ENCODE data around the gene EXT2. TPM values are rescaled to one million over a fixed set of nuclear protein-coding genes. Genes with fewer than 3 reads are reported as not detected.

EXT2 gene
- polyA plus RNA-seq, 1 donor from 2014 or later = 77.5 TPM

GRCh38 chr11:44243086-44243485 is 147.6 kb downstream of the EXT2 start:
- Histone ChIP-seq H3K9me3 (ENCODE audit: low read length) (no peaks in the 10 kb centered on the region), H3F3A (ENCODE audit: insufficient read depth, low read length, poor library complexity, severe bottlenecking) (no peaks in the 10 kb centered on the region), H3K9me2 (ENCODE audit: insufficient read depth, low read length) (no peaks in the 10 kb centered on the region), H4K20me1 (ENCODE audit: insufficient read depth) (no peaks in the 10 kb centered on the region), H3K79me2 (replicated peaks; ENCODE audit: insufficient read depth, low read length) (no peaks in the 10 kb centered on the region), H3K4me3 (ENCODE audit: low read length) (no peak overlapping the region), H3K27me3 (ENCODE audit: insufficient read depth, low read depth, low read length) (no peaks in the 10 kb centered on the region), H3K27ac (ENCODE audit: low read length) (no peak overlapping the region), H2AFZ (ENCODE audit: low read depth, low read length) (no peak overlapping the region), H3K36me3 (ENCODE audit: insufficient read depth, low read length) (no peaks in the 10 kb centered on the region), H3K4me2 (ENCODE audit: low read length) (no peak overlapping the region), H3K9ac (ENCODE audit: low read length) (no peak overlapping the region)
- TF ChIP-seq POLR2AphosphoS5 (IDR thresholded peaks at IDR 0.05) (no peak), MXI1 (conservative IDR thresholded peaks at IDR 0.05; ENCODE audit: poor library complexity, severe bottlenecking) (no peak), EZH2 (IDR thresholded peaks at IDR 0.05; ENCODE audit: borderline replicate concordance, insufficient read depth, low read length, poor library complexity, severe bottlenecking) (no peak), EP300 (conservative IDR thresholded peaks at IDR 0.05; ENCODE audit: poor library complexity, severe bottlenecking) (no peak), SMC3 (conservative IDR thresholded peaks at IDR 0.05; ENCODE audit: poor library complexity) (no peak), CTCF (IDR thresholded peaks at IDR 0.05; ENCODE audit: poor library complexity, severe bottlenecking) (no peak), TAF1 (IDR thresholded peaks at IDR 0.05; ENCODE audit: low read depth) (no peak), RAD21 (conservative IDR thresholded peaks at IDR 0.05) (no peak), REST (IDR thresholded peaks at IDR 0.05; ENCODE audit: borderline replicate concordance) (no peak)

DNA sequence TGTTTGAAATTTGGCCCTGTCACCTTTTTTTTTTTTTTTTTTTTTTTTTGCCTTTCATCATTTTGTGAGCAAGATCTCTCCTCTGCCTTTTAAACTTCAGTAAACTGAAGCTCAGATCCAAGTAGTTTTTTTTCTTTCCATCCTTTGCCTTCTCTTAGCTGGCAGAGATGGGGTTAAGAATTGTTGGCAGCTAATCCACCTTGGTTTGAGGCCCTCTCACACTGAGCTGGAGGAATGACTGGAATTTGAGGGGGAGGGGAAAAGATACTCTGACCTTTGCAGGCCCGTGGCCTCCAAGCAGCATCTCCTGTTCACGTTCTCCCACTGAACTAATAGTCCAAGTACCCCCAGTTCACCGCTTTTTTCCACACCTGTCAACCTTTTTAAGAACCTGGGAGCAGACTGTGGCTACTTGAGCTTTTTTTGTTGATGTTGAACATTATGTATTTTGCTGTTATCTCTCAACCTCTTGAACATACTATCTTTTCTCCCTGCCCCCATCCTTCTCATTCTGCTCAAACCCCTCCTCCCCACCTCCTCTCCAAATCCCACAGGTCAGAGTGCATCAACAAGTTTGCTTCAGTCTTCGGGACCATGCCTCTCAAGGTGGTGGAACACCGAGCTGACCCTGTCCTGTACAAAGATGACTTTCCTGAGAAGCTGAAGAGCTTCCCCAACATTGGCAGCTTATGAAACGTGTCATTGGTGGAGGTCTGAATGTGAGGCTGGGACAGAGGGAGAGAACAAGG is 148.3 kb downstream of the EXT2 start:
- Histone ChIP-seq H2AFZ (ENCODE audit: low read depth, low read length) (no peak overlapping the region), H3K9me3 (ENCODE audit: low read length) (no peaks in the 10 kb centered on the region), H4K20me1 (ENCODE audit: insufficient read depth) (no peaks in the 10 kb centered on the region), H3F3A (ENCODE audit: insufficient read depth, low read length, poor library complexity, severe bottlenecking) (no peaks in the 10 kb centered on the region), H3K27ac (ENCODE audit: low read length) (no peak overlapping the region), H3K4me3 (ENCODE audit: low read length) (no peak overlapping the region), H3K9ac (ENCODE audit: low read length) (no peak overlapping the region), H3K9me2 (ENCODE audit: insufficient read depth, low read length) (no peaks in the 10 kb centered on the region), H3K4me2 (ENCODE audit: low read length) (no peak overlapping the region), H3K79me2 (replicated peaks; ENCODE audit: insufficient read depth, low read length) (no peaks in the 10 kb centered on the region), H3K36me3 (ENCODE audit: insufficient read depth, low read length) (no peaks in the 10 kb centered on the region), H3K27me3 (ENCODE audit: insufficient read depth, low read depth, low read length) (no peaks in the 10 kb centered on the region)
- TF ChIP-seq SMC3 (conservative IDR thresholded peaks at IDR 0.05; ENCODE audit: poor library complexity) (no peak), RAD21 (conservative IDR thresholded peaks at IDR 0.05) (no peak), REST (IDR thresholded peaks at IDR 0.05; ENCODE audit: borderline replicate concordance) (no peak), POLR2AphosphoS5 (IDR thresholded peaks at IDR 0.05) (no peak), MXI1 (conservative IDR thresholded peaks at IDR 0.05; ENCODE audit: poor library complexity, severe bottlenecking) (no peak), CTCF (IDR thresholded peaks at IDR 0.05; ENCODE audit: poor library complexity, severe bottlenecking) (no peak), EP300 (conservative IDR thresholded peaks at IDR 0.05; ENCODE audit: poor library complexity, severe bottlenecking) (no peak), EZH2 (IDR thresholded peaks at IDR 0.05; ENCODE audit: borderline replicate concordance, insufficient read depth, low read length, poor library complexity, severe bottlenecking) (no peak), TAF1 (IDR thresholded peaks at IDR 0.05; ENCODE audit: low read depth) (no peak)

All from neural cell (in vitro differentiated cells).